DND-41 (cell line): ENCODE results near the gene EEF1AKMT2.

Experiments
- CTCF ChIP-seq: IDR thresholded peaks from 2 replicates; pipeline ENCODE4 v1.5.1; 2012; ENCODE audit warnings: borderline replicate concordance, low read length, moderate library complexity, mild to moderate bottlenecking; ENCODE audit not compliant: poor library complexity, severe bottlenecking; ENCODE audit errors: extremely low read depth
- EZH2 ChIP-seq: IDR thresholded peaks from 3 replicates; pipeline ENCODE4 v1.6.1; 2012; ENCODE audit warnings: borderline replicate concordance, low read depth, mild to moderate bottlenecking, moderate library complexity, low read length, inconsistent platforms; ENCODE audit not compliant: severe bottlenecking

- TF ChIP-seq CTCF (no peak), EZH2 (no peak)
Observed at GRCh38 chr10:124724279-124725027, 67.2 kb downstream of the EEF1AKMT2 start.
